Upper lobe of left lung (tissue), 6 donors: ENCODE results near the gene ERMN. TPM values are rescaled to one million over a fixed set of nuclear protein-coding genes. Genes with fewer than 3 reads are reported as not detected.

Source experiments
- ATAC-seq, 2 donors: fragments of 200-7000 bp; cut with Tn5 transposase; one replicate each; pipeline ENCODE4 v1.9.1; 2022; ENCODE audit warnings: mild to moderate bottlenecking in 2 of 2, moderate library complexity in 2 of 2; ENCODE audit not compliant: low FRiP score in 2 of 2
- DNase-seq, 2 donors: peaks; one replicate each; pipeline ENCODE4 v3.0.0-alpha.2; 2019 to 2020
- H3K27ac ChIP-seq, 4 donors: fragments of 200-600 bp; sonication (generic); one replicate each; pipeline ENCODE4 v1.5.1; 2016 to 2019
- H3K27me3 ChIP-seq, 4 donors: fragments of 200-600 bp; sonication (generic); one replicate each; pipeline ENCODE4 v1.5.1; 2017 to 2019
- H3K36me3 ChIP-seq, 4 donors: fragments of 200-600 bp; sonication (generic); one replicate each; pipeline ENCODE4 v1.5.1; 2016 to 2019
- H3K4me1 ChIP-seq, 4 donors: fragments of 200-600 bp; sonication (generic); one replicate each; pipeline ENCODE4 v1.5.1; 2018 to 2019
- H3K4me3 ChIP-seq, 4 donors: fragments of 200-600 bp; sonication (generic); one replicate each; pipeline ENCODE4 v1.5.1; 2017 to 2019; ENCODE audit warnings: mild to moderate bottlenecking in 2 of 4, moderate library complexity in 1 of 4
- H3K9me3 ChIP-seq, 4 donors: fragments of 200-600 bp; sonication (generic); one replicate each; pipeline ENCODE4 v1.5.1; 2018 to 2019
- EP300 ChIP-seq, 4 donors: sonication (generic); formaldehyde crosslinking; IDR thresholded peaks; one replicate each; pipeline ENCODE4 v1.5.1; 2017; ENCODE audit warnings: antibody characterized with exemption in 4 of 4, control low read depth in 2 of 4
- POLR2A ChIP-seq, 4 donors: fragments of 450-650 bp; IDR thresholded peaks; one replicate each; pipeline ENCODE4 v1.5.1; 2016 to 2017; ENCODE audit warnings: antibody characterized with exemption in 4 of 4, mild to moderate bottlenecking in 2 of 4
- POLR2AphosphoS5 ChIP-seq, 2 donors: sonication (generic); formaldehyde crosslinking; IDR thresholded peaks; one replicate each; pipeline ENCODE4 v1.5.1; 2017; ENCODE audit warnings: antibody characterized with exemption in 2 of 2
- WGBS, 2 donors: methylation state at CpG; one replicate each; pipeline ENCODE4 v1.1.5; 2017 to 2018; 5-methylcytosine and 5-hydroxymethylcytosine counted together
- total RNA-seq, 6 donors: library from RNA; depleted of rRNA in 4 of 6; stranded (reverse); fragments of >200 nt in 4 of 6; gene quantifications; one replicate each; pipeline versions ENCODE4 v1.1.0 to v1.2.1, GENCODE V29; 2016 to 2021
- TF ChIP-seq, protein P1 (sequence below), 6 experiments: fragments of 450-650 bp in 4 of 6; fragments of 200-600 bp in 2 of 6; sonication (generic) in 2 of 6; IDR thresholded peaks; one replicate each; pipeline ENCODE4 v1.5.1; 2016 to 2019; ENCODE audit warnings: antibody characterized with exemption in 6 of 6
- donor health status: DM: no; HTN: no; CAD: no; lungs with moderate emphysema.
- donor health status: DM: no; HTN: yes; CAD: no; lungs with severe emphysema.

Gene ERMN
- total RNA-seq, 6 donors from 2014 or later = 0.07 to 5.2 (median 0.78) TPM

GRCh38 chr2:157326698-157327097 lies 1.1 kb upstream of the ERMN start:
- TF ChIP-seq POLR2A (IDR thresholded peaks at IDR 0.05) = no peak
- no peak for TF ChIP-seq EP300 (IDR thresholded peaks at IDR 0.05)
- no peak for TF ChIP-seq POLR2AphosphoS5 (IDR thresholded peaks at IDR 0.05)
- TF ChIP-seq, protein P1, sequence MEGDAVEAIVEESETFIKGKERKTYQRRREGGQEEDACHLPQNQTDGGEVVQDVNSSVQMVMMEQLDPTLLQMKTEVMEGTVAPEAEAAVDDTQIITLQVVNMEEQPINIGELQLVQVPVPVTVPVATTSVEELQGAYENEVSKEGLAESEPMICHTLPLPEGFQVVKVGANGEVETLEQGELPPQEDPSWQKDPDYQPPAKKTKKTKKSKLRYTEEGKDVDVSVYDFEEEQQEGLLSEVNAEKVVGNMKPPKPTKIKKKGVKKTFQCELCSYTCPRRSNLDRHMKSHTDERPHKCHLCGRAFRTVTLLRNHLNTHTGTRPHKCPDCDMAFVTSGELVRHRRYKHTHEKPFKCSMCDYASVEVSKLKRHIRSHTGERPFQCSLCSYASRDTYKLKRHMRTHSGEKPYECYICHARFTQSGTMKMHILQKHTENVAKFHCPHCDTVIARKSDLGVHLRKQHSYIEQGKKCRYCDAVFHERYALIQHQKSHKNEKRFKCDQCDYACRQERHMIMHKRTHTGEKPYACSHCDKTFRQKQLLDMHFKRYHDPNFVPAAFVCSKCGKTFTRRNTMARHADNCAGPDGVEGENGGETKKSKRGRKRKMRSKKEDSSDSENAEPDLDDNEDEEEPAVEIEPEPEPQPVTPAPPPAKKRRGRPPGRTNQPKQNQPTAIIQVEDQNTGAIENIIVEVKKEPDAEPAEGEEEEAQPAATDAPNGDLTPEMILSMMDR (IDR thresholded peaks at IDR 0.05) = no peak
- 78 to 81% methylated on average over 3 of the region's 3 CpGs for WGBS, 2 donors
- Histone ChIP-seq H3K4me3 (no peak overlapping the region), H3K36me3 (no peaks in the 10 kb centered on the region), H3K4me1 (peaks cover 0 to 3% (median 0%) of the 10 kb centered on the region in 4 donors), H3K9me3 (no peaks in the 10 kb centered on the region), H3K27me3 (no peaks in the 10 kb centered on the region), H3K27ac (no peak overlapping the region)
- DNase-seq (no peak), ATAC-seq (no peak)

DNA sequence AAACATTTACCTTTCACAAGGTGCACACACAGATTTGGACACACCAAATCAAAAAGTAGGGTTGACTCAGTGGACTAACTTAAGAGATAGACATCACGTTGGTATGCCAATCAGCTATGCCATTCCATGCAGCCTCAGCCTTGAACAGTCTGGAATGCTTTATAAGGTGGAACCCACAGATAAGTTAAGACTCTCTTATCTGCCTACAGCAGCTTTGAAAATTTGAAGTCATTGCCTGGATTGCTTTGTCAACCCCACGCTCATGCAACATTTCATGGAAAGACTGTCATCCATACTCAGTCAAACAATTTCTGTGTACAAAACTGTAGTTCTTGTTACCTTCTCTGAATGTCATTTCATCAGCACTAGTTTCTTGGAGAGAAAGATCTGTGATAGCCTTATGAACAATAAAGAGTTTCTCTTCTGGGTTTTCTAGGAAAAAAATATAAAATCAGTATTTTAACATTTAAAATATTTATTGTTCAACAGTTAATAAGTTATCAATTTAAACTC lies 1.2 kb downstream of the ERMN start:
- ATAC-seq (no peak), DNase-seq (no peak)
- Histone ChIP-seq H3K27me3 (no peaks in the 10 kb centered on the region), H3K4me3 (no peak overlapping the region), H3K4me1 (peaks cover 0 to 3% (median 0%) of the 10 kb centered on the region in 4 donors), H3K9me3 (no peaks in the 10 kb centered on the region), H3K27ac (no peak overlapping the region), H3K36me3 (no peaks in the 10 kb centered on the region)
- WGBS, 2 donors = 81 to 83% methylated on average over 2 of the region's 2 CpGs
- no peak for TF ChIP-seq POLR2AphosphoS5 (IDR thresholded peaks at IDR 0.05)
- TF ChIP-seq POLR2A (IDR thresholded peaks at IDR 0.05) = no peak
- TF ChIP-seq, protein P1 (IDR thresholded peaks at IDR 0.05) = no peak
- TF ChIP-seq EP300 (IDR thresholded peaks at IDR 0.05) = no peak

GRCh38 chr2:157322432-157322831 lies 3.2 kb downstream of the ERMN start:
- TF ChIP-seq POLR2A (IDR thresholded peaks at IDR 0.05) (no peak), EP300 (IDR thresholded peaks at IDR 0.05) (no peak), POLR2AphosphoS5 (IDR thresholded peaks at IDR 0.05) (no peak)
- TF ChIP-seq, protein P1 (IDR thresholded peaks at IDR 0.05) = no peak
- ATAC-seq = no peak
- no peaks in the 10 kb centered on the region for H3K27me3 ChIP-seq
- H3K9me3 ChIP-seq = no peaks in the 10 kb centered on the region
- no peak overlapping the region for H3K4me3 ChIP-seq
- 89 to 94% methylated on average over 4 of the region's 4 CpGs for WGBS, 2 donors
- H3K27ac ChIP-seq = no peak overlapping the region
- DNase-seq = no peak
- no peaks in the 10 kb centered on the region for H3K4me1 ChIP-seq
- H3K36me3 ChIP-seq = no peaks in the 10 kb centered on the region

GRCh38 chr2:157321466-157321865 lies 4.2 kb downstream of the ERMN start:
- ATAC-seq (no peak), DNase-seq (no peak)
- no peaks in the 10 kb centered on the region for H3K9me3 ChIP-seq
- no peak overlapping the region for H3K27ac ChIP-seq
- no peaks in the 10 kb centered on the region for H3K4me1 ChIP-seq
- 56 to 57% methylated on average over 2 of the region's 2 CpGs for WGBS, 2 donors
- H3K36me3 ChIP-seq = no peaks in the 10 kb centered on the region
- no peak for TF ChIP-seq POLR2A (IDR thresholded peaks at IDR 0.05)
- TF ChIP-seq POLR2AphosphoS5 (IDR thresholded peaks at IDR 0.05) = no peak
- TF ChIP-seq, protein P1 (IDR thresholded peaks at IDR 0.05) = no peak
- no peak for TF ChIP-seq EP300 (IDR thresholded peaks at IDR 0.05)
- H3K27me3 ChIP-seq = no peaks in the 10 kb centered on the region
- no peak overlapping the region for H3K4me3 ChIP-seq

DNA sequence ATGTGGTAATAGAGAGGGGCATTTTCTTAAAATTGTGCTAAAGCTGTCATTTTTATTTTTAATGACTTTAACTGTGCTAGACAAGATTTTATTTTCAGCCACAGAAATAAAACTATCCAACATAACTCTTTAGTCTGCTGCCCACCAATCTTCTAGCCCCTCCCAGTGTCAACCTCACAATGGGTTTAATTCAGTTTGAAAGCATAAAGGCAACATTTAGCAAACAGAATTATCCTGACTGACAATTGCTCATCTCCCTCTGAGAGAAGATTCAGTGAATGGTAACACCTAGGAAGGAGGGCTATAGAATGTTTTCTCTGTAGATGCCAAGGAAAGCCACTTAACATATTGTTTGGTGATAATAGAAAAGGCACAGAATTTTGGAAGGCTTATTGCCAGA lies 5.2 kb downstream of the ERMN start:
- H3K9me3 ChIP-seq = no peaks in the 10 kb centered on the region
- H3K4me3 ChIP-seq = no peak overlapping the region
- no peaks in the 10 kb centered on the region for H3K27me3 ChIP-seq
- H3K27ac ChIP-seq = no peak overlapping the region
- H3K36me3 ChIP-seq = no peaks in the 10 kb centered on the region
- DNase-seq (no peak), ATAC-seq (no peak)
- no peaks in the 10 kb centered on the region for H3K4me1 ChIP-seq
- TF ChIP-seq, protein P1 (IDR thresholded peaks at IDR 0.05) = no peak
- no peak for TF ChIP-seq POLR2AphosphoS5 (IDR thresholded peaks at IDR 0.05)
- no peak for TF ChIP-seq POLR2A (IDR thresholded peaks at IDR 0.05)
- no peak for TF ChIP-seq EP300 (IDR thresholded peaks at IDR 0.05)
